HG03135 (cell line): Measurements from ENCODE around the gene VAMP7.
"Not testable (repeated sequence)": the region's sequence is repeated elsewhere in the genome, so short reads cannot be mapped to it uniquely, and the experiment has no call there.

ENCODE experiments used
- ATAC-seq: cut with Tn5 transposase; IDR thresholded peaks from one replicate; pipeline ENCODE4 v1.9.1; 2021; ENCODE audit warnings: mild to moderate bottlenecking, moderate library complexity; ENCODE audit not compliant: unreplicated experiment

Gene VAMP7, protein sequence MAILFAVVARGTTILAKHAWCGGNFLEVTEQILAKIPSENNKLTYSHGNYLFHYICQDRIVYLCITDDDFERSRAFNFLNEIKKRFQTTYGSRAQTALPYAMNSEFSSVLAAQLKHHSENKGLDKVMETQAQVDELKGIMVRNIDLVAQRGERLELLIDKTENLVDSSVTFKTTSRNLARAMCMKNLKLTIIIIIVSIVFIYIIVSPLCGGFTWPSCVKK

DNA sequence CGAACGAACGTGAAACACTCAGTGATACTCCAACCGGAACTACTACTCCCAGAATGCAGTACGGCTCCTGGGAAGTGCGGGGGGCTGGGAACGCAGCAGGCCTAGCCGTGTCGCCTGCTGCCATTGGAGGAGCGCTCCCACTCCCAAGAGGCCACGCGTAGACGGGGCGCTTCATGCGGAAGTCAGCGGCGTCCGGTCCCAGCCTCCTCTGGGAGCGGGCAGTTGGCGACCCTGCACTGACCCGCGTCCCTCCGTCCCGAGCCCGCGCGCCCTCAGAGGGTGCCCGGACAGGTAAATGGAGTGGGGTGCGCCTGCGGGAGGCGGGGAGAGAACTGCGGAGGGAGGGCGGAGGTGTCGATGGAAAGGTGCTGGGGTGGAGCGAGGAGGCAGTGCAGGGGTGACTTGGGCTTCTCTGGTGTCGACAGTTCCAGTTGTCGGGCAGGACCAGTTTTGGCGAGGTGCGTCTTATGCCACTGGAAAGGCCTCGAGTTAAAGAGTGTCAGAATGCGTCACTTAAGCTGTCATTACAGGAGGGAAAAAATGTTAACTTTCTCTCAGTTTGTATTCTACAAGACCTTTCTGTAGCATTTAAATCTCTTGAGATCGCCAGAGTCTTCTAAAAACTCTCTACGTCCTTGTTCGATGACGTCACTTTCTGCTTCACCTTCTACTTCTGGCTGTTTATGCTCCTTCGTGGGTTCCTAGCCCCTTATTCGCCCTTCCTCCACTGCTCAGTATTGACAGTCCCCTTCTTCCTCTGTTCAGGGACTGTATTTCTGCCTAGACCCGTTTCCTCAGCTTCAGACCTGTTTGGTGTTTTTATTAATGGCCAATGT, at the start of gene VAMP7:
Gene VAMP7 (plus strand): TSS at position 188 of the 836 bp plus-strand sequence. CDS start 8,122 bp downstream, outside the sequence.
- peak; percentile 96 for ATAC-seq

DNA sequence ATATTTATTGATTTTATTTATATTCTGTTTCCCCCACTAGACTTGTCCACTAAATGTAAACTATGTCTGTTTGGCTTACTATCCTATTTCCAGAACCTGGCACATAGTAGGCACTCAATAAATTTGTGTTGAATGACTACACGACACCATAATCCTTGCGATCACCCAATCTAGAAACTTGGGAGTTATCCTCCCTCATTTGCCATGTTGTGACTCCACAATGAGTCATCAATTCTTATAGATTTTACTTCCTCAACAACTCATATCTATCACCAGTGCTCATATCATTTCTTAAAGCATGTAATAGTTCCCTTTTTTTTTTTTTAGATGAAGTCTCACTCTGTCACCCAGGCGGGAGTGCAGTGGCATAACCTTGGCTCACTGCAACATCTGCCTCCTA, 39.9 kb upstream of the VAMP7 start:
- no peak for ATAC-seq

GRCh38 chrX:155851786-155852185, 29.4 kb upstream of the VAMP7 start:
- not testable (repeated sequence) for ATAC-seq

DNA sequence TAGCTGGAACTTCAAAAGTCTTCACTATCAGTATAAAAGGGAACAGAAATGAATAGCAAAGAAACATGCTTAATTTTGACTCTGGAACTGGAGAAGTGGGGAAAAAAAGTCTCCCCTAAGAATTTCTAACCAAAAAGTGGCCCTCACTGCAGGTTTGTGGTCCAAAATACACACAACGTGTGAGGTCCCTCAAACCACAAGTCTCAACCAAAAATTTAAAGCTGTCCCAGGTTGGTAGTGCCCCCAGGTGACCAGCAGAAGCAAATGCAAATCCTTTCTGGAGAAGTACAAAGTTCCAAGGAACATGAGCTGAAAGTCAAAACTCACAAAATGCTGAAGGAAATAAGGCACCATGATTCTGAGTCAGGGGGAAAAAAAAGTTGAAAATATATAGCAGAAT, 23.6 kb upstream of the VAMP7 start:
- no peak for ATAC-seq

- no peak for ATAC-seq
Observed at GRCh38 chrX:155864655-155865054, 16.5 kb upstream of the VAMP7 start.

- ATAC-seq = no peak
Observed at GRCh38 chrX:155865193-155865592, 16.0 kb upstream of the VAMP7 start.

DNA sequence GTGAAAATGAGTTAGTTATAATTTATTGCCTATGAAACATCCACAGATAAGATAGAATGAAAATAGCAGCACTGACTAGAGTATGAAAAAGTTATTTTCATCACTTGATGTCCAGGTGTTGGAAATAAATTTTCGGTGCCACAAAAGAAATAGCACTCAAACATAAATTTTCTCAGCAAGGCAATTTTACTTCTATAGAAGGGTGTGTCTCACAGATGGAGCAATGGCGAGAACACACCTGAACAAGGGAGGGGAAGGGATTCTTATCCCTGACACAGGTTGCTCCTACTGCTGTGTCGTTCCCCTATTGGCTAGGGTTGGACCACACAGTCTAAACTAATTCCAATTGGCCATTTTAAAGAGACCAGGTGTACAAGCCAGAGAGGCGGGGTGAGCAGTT, 13.3 kb upstream of the VAMP7 start:
- no peak for ATAC-seq

DNA sequence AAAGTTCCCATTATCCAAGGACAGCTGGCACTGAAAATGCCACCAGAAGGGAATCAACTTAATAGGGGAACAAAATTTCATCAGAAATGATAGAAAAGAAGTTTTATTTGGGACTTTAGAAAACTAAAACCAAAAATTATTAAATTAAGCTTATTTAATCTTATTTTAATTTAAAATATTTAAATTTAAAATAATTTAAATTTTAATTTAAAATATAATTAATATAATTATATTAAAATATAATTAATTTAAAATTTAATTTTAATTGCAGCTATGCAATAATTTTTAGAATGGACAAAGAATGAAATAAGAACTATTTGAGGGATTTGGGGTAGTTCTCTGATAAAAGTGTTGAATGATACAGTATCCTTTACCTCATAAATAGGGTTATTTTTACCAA, 10.2 kb upstream of the VAMP7 start:
- ATAC-seq = no peak

- ATAC-seq = no peak
Observed at GRCh38 chrX:155871934-155872333, 9.2 kb upstream of the VAMP7 start.

GRCh38 chrX:155873188-155873587, 8.0 kb upstream of the VAMP7 start:
- ATAC-seq = no peak

GRCh38 chrX:155874571-155875244, 6.4 kb upstream of the VAMP7 start:
- ATAC-seq = no peak

DNA sequence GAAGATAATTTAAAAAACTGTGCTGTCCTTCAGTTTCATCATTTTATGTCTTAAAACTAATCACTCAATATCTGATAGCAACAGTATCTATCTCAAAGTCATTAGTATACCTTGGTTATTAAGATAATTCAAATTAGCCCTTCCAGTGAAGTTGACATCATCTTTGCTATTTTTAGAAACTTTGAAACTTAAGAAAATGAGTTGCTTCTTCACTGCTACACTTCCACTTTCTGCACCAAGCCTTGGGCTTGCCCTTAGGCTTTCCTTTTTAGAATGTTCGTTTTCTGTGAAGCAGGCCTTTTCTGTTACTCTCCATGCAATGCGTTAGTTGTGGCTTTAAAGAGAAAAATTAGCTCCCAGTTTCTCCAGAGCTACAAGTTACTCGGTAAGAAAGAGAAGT, 4.4 kb upstream of the VAMP7 start:
- no peak for ATAC-seq

GRCh38 chrX:155877288-155877687, 3.9 kb upstream of the VAMP7 start:
- ATAC-seq = no peak

DNA sequence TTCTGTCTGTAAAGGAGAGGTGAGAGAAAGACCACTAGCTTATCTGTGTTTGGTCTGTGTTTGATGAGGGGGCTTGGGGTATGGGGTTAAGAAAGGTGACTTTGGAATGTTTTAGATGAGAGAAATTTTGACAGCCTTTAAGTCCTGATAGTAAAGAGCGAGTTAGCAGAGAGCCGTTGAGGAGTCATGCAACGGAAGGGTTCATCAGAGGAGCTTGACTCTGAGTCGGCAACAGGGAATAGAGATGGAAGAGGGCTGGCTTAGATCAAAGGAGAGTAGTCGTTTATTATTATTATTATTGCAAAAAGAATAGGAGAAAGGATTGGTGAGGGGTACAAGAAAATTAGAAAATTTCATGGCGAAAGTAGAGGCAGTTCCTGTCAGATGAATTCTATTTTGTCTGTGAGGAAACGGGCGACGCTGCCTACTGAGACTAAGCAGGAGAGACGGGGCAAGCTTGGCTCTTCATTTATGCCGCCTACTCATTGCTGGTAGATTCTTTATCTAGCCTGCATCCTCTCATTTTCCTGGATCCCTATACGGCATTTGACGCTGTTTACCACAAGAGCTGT, 473 bp upstream of the VAMP7 start:
- ATAC-seq = peak; percentile 24

DNA sequence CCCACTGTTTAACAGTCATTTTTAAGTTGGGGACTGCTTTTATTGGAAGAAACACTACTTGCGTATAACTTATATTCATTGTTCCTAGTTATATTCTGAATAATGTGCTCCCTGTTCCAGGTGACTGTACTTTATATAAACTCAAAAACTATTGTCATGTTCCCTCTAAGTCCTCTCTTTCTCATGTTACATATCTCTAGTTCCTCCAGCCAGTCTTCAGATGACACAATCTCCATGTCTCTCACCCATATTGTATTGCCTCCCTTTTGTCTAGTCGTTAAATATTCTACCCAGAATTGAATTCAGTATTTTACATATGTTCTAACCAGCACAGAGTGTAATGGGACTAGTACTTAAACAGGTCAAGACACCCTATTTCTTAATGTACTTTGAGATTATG, 5.3 kb downstream of the VAMP7 start:
- ATAC-seq = no peak

GRCh38 chrX:155888139-155888538, 7.0 kb downstream of the VAMP7 start:
- ATAC-seq = no peak

DNA sequence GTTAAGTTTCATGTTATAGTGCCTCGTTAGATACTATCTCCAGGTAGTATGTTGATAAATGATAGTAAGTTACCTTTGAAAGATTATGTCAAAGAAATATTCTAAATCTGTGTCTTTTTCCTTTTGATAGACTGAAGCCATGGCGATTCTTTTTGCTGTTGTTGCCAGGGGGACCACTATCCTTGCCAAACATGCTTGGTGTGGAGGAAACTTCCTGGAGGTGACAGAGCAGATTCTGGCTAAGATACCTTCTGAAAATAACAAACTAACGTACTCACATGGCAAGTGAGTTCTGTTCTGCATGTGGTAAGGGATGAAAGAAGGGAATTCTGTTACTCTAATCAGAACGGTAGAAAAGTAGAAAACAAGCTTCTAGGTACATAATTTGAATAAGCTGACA, 8.2 kb downstream of the VAMP7 start:
- ATAC-seq = no peak

- no peak for ATAC-seq
Observed at GRCh38 chrX:155891446-155892210, 10.5 kb downstream of the VAMP7 start.

DNA sequence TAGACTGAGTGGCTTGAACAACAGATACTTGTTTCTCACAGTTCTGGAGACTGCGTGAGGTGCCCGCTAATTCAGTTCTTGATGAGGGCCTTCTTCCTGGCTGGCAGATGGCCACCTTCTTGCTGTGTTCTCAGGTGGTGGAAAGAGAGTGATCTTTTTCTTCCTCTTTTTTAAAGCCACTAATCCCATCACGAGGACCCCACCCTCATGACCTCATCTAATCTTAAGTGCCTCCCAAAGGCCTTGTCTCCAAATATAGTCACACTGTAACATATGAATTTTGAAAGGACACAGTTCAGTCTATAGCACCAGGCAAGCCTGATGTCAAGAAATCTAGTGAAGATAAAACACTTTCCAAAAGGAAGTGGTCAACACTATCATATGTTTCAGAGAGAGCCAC, 12.4 kb downstream of the VAMP7 start:
- ATAC-seq = no peak

GRCh38 chrX:155896512-155896911, 15.4 kb downstream of the VAMP7 start:
- ATAC-seq = no peak

GRCh38 chrX:155899366-155899765, 18.2 kb downstream of the VAMP7 start:
- no peak for ATAC-seq
